DMS 273 treated with DMSO at 0.1 percent for 48 hours (cell line): Measurements from ENCODE around the gene DEFB123.

Source experiments
- DNase-seq: peaks from one replicate; lab custom pipeline; 2025; lab: John Stamatoyannopoulos, UW

DEFB123 gene

GRCh38 chr20:31474097-31474436, 33.6 kb downstream of the DEFB123 start:
- no peak for DNase-seq

DNA sequence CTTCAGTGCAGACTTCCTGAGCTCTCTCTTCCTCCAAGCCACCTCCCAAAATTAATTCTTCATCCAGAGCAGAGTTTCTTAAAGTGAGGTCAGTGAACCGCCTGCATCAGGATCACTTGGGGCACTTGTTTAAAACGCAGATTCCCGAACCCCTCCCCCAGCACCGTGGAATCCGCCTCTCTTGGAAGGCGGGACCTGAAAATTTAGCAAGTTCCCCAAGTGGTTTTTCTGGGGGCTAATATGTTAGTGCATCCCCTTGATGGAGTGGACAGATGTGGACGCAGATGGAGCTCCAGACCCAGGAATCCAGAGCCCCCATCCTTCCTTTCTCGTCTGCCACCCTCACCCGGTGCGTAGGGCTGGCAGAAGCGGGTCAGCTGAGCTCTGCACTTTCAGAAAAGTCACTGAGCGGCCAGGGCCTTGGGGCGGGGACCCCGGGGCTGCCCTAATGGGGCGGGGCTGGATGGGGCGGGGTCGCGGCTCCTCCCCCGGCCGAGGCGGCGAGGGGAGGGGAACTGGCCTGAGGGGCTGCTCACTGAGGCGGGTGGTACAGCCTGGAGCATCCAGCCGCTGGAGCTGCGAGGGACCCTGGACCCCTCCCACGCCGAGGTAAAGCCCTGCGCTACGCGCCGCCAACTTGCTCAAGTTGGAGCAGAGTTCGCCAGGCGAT, 34.5 kb downstream of the DEFB123 start, which contains the start of the genes DEFB124 and REM1:
TSS of gene DEFB124 (minus strand) at position 370 of the 670 bp plus-strand sequence. CDS start 2,114 bp downstream, outside the sequence.
TSS of gene REM1 (plus strand) at position 531 of the 670 bp plus-strand sequence. CDS start 1,158 bp downstream, outside the sequence.
- no peak for DNase-seq

- DNase-seq = no peak
These were observed 35.3 kb downstream of the DEFB123 start for GRCh38 chr20:31475472-31476293.

DNA sequence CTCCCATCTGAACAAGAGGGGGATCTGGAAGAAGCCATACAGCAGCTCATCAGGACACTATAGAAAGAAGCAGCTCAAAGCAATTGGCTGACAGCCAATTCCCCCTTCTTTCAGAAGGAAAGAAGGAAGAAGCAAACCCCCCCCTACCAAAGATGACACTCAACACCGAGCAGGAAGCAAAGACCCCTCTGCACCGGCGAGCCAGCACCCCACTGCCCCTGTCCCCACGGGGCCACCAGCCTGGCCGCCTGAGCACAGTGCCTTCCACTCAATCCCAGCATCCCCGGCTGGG, 35.8 kb downstream of the DEFB123 start:
- DNase-seq = no peak

DNA sequence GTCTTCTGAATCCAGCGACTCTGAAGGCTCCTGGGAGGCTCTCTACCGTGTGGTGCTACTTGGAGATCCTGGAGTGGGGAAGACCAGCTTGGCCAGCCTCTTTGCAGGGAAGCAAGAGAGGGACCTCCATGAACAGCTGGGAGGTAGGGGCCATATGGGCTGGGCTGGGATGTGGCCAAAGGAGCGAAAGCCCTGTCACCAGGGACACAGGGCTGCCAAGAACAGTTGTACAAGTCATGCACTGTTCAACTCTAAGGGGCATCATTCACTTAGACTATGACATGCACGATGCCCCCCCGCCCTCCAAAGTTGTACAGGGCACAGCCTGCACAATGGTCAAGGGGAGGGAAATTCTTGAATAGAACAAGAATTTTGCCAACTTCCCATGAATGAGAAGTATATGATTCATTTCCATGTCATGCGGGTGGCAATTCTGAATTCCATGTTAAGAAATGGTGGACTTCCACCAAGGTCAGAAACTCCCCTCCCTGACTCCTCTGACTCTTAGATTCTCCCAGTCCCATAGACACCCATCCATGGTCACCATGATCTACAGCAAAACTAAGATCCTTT, 36.3 kb downstream of the DEFB123 start:
- DNase-seq = peak; percentile 51

GRCh38 chr20:31484001-31484400, 43.6 kb downstream of the DEFB123 start:
- no peak for DNase-seq

DNA sequence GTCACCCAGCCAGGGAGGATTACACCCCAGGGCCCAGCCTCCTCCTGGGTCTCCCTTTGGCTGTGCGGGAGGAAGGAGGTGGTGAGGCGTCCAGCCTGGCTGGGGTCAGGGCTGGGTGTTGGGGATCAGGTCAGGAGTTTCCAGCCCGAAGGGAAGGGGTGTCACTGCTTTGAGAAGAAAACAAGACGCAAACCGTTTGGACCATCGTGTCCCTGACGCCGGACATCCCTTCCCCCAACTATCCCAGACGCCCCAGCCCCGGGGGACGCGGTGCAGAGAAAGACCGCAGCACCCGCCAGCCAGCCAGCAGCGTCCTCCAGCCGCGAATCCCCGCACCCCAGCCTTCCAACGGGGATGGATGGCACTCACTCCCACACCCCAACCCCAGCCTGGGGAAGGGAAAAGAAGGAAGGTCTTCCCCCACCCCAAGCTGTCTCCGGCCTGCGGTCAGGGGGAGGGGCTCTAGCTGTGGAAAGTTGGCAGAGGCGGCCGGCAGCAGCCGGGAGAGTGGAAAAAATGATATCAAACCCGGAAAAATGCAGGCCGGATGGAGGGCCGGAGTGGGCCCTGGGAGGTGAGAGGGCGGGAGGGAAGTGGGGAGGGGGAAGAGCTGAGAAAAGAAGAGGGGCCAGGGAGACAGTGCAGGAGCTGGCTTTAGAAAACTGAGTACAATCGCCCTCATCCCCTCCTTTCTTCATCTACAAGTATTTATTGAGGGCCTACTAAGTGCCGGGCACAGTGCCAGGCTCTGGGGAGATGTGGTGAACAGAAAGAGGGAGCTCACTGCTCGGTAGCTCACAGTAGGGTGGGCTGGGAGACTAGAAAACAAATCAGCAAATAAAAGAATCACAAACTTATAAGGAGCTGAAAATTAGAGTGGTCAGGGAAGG, 45.3 kb downstream of the DEFB123 start:
- no peak for DNase-seq

- no peak for DNase-seq
These were observed 47.7 kb downstream of the DEFB123 start for GRCh38 chr20:31488115-31488514.

GRCh38 chr20:31489152-31489551, 48.7 kb downstream of the DEFB123 start:
- no peak for DNase-seq

DNA sequence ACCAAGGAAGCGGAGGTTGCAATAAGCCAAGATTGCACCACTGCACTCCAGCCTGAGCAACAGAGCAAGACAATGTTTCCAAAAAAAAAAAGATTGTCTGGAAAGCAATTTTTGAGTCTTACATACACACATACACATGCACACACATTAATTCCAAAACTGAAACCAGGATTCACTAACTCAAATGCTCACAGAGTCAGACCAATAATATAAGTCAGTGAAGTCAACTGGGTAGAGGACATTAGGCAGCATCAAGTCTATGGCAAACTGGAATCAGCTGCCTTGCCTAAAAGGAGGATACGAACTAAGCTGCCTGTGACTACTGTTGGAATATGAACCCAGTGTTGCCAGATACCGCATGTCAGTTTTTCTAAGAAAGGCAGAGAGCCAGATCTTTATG, 50.3 kb downstream of the DEFB123 start:
- DNase-seq = no peak

- DNase-seq = no peak
These were observed 53.7 kb downstream of the DEFB123 start for GRCh38 chr20:31494131-31494530.

- DNase-seq = no peak
These were observed 56.4 kb downstream of the DEFB123 start for GRCh38 chr20:31496761-31497295.

GRCh38 chr20:31497838-31498540, 57.6 kb downstream of the DEFB123 start:
- DNase-seq = no peak
